Breast epithelium (tissue), 4 donors: ENCODE data around the gene ARMCX2. TPM values are rescaled to one million over a fixed set of nuclear protein-coding genes. Genes with fewer than 3 reads are reported as not detected.

Experiments used
- DNase-seq, 2 donors: peaks; one replicate each; pipeline ENCODE4 v3.0.0-alpha.2; 2019; ENCODE audit warnings: low spot score in 2 of 2
- H3K27ac ChIP-seq, 2 donors: fragments of 200-600 bp; sonication (generic) in 1 of 2; one replicate each; pipeline ENCODE4 v1.5.1; 2016 to 2019; ENCODE audit warnings: mild to moderate bottlenecking in 1 of 2
- H3K27me3 ChIP-seq, 2 donors: fragments of 200-600 bp; sonication (generic) in 1 of 2; one replicate each; pipeline versions ENCODE4 v1.5.1 to v1.6.0; 2017 to 2019; ENCODE audit warnings: control low read depth in 1 of 2, mild to moderate bottlenecking in 1 of 2
- H3K36me3 ChIP-seq: fragments of 200-600 bp; one replicate; pipeline ENCODE4 v1.5.1; 2019
- H3K4me1 ChIP-seq, 2 donors: fragments of 200-600 bp; sonication (generic); one replicate each; pipeline ENCODE4 v1.5.1; 2016 to 2019; ENCODE audit warnings: control low read depth in 1 of 2
- H3K4me3 ChIP-seq, 3 donors: fragments of 200-600 bp; sonication (generic); 1 replicate in 2 of 3; 2 replicates in 1 of 3; pipeline ENCODE4 v1.5.1; 2016 to 2019; ENCODE audit warnings: mild to moderate bottlenecking in 3 of 3, moderate library complexity in 2 of 3
- H3K9me3 ChIP-seq, 2 donors: fragments of 200-600 bp; sonication (generic) in 1 of 2; one replicate each; pipeline ENCODE4 v1.5.1; 2016 to 2019; ENCODE audit warnings: control low read depth in 1 of 2
- POLR2A ChIP-seq: fragments of 450-650 bp; IDR thresholded peaks from one replicate; pipeline ENCODE4 v1.6.1; 2016; ENCODE audit warnings: antibody characterized with exemption, mild to moderate bottlenecking, moderate library complexity
- POLR2AphosphoS5 ChIP-seq, 3 donors: sonication (generic); formaldehyde crosslinking; IDR thresholded peaks; one replicate each; pipeline ENCODE4 v1.6.1; 2017; ENCODE audit warnings: antibody characterized with exemption in 3 of 3
- intact Hi-C: fragments of 100-400 bp; cut with DNase I; formaldehyde crosslinking; loops from one replicate; pipeline ENCODE4 v1.15.1; 2023; ENCODE audit warnings: low total_unique reads
- total RNA-seq, 3 donors: library from RNA; depleted of rRNA; stranded (reverse); fragments of >200 nt; gene quantifications; one replicate each; pipeline ENCODE4 v1.1.0, GENCODE V29; 2016
- TF ChIP-seq, protein P1 (sequence below), 3 donors: fragments of 450-650 bp; IDR thresholded peaks; one replicate each; pipeline ENCODE4 v1.5.1; 2016 to 2017; ENCODE audit warnings: antibody characterized with exemption in 3 of 3, mild to moderate bottlenecking in 3 of 3, moderate library complexity in 3 of 3

Gene ARMCX2
- total RNA-seq, 3 donors from 2014 or later: 13.4 to 40.2 (median 40.0) TPM

DNA sequence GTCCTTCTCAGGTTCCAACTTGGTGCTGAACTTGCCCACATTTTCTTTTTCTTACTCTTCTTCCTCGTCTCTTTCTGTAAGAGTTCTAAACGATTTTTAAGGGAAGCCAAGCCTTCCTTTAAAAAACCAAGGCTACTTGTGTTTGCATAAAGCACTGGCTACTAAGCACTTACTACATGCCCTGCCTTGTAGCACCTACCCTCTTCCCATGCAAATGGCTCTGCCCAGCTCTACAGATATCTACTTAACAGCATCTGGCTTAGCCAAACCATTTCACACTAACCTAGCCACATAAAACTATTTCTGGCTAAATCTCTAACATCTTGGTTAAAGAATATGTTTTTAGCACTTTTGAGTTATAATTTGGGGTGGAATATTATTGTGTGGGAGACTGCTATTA is 26.9 kb upstream of the ARMCX2 start:
- no peak for DNase-seq
- no peak for TF ChIP-seq POLR2A
- TF ChIP-seq POLR2AphosphoS5 (IDR thresholded peaks at IDR 0.05): no peak
- TF ChIP-seq, protein P1, sequence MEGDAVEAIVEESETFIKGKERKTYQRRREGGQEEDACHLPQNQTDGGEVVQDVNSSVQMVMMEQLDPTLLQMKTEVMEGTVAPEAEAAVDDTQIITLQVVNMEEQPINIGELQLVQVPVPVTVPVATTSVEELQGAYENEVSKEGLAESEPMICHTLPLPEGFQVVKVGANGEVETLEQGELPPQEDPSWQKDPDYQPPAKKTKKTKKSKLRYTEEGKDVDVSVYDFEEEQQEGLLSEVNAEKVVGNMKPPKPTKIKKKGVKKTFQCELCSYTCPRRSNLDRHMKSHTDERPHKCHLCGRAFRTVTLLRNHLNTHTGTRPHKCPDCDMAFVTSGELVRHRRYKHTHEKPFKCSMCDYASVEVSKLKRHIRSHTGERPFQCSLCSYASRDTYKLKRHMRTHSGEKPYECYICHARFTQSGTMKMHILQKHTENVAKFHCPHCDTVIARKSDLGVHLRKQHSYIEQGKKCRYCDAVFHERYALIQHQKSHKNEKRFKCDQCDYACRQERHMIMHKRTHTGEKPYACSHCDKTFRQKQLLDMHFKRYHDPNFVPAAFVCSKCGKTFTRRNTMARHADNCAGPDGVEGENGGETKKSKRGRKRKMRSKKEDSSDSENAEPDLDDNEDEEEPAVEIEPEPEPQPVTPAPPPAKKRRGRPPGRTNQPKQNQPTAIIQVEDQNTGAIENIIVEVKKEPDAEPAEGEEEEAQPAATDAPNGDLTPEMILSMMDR (IDR thresholded peaks at IDR 0.05): no peak
- H3K36me3 ChIP-seq: no peaks in the 10 kb centered on the region
- H3K27me3 ChIP-seq: peaks cover 0 to 65% of the 10 kb centered on the region in 2 donors
- H3K4me1 ChIP-seq: no peaks in the 10 kb centered on the region
- intact Hi-C loops: no loop called here
- no peak overlapping the region for H3K4me3 ChIP-seq
- H3K9me3 ChIP-seq: no peaks in the 10 kb centered on the region
- no peak overlapping the region for H3K27ac ChIP-seq

DNA sequence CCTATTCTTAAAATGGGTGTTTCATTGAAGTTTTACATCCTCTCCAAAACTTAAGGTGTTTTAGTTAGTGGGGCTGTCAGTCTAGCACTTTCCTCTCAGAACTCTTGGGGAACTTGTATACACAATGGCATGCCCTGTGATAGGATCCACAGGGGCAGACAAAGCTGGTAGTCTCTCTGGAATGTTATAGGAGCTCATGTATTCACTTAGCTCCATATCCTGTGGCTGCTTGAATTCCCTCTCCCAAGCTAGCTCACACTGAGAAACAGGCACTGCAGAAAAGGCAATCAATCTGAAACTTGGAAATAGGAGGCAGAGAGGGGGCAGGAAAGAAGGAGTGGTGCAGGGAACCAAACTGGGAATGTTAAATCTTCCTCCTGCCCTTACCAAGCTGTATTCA is 26.3 kb upstream of the ARMCX2 start:
- intact Hi-C loops: no loop called here

DNA sequence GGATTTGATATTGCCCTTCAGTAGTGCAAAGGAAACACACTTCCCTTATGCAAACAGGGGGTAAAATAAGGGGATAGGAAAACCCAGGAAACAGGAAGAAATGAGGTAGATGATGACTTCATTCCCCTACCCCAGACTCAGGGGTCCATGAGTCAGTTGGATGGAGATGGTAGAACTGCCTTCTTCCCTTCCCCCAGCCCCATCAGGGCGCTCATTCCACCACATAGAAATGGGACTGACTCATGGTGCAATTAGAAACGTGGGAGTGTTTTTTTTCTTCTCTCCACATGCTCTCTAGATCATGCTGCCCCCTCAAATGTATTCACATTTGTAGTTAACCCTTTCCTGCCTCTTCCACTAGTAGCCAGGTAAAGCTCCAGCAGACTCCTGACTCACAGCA is 23.1 kb upstream of the ARMCX2 start:
- TF ChIP-seq POLR2AphosphoS5 (IDR thresholded peaks at IDR 0.05) (no peak), POLR2A (no peak)
- TF ChIP-seq, protein P1 (IDR thresholded peaks at IDR 0.05): no peak
- H3K4me1 ChIP-seq: no peaks in the 10 kb centered on the region
- H3K27ac ChIP-seq: no peak overlapping the region
- intact Hi-C loops: no loop called here
- peaks cover 0 to 34% of the 10 kb centered on the region in 2 donors for H3K27me3 ChIP-seq
- H3K9me3 ChIP-seq: no peaks in the 10 kb centered on the region
- no peak overlapping the region for H3K4me3 ChIP-seq
- DNase-seq: no peak
- H3K36me3 ChIP-seq: no peaks in the 10 kb centered on the region

More for the DNA sequence above, 26.3 kb upstream of the ARMCX2 start:
- Histone ChIP-seq H3K36me3 (no peaks in the 10 kb centered on the region), H3K27me3 (peaks cover 0 to 60% of the 10 kb centered on the region in 2 donors), H3K27ac (no peak overlapping the region), H3K4me3 (no peak overlapping the region), H3K9me3 (no peaks in the 10 kb centered on the region), H3K4me1 (no peaks in the 10 kb centered on the region)
- TF ChIP-seq POLR2A: no peak
- TF ChIP-seq, protein P1 (IDR thresholded peaks at IDR 0.05): no peak
- TF ChIP-seq POLR2AphosphoS5 (IDR thresholded peaks at IDR 0.05): no peak
- DNase-seq: no peak

DNA sequence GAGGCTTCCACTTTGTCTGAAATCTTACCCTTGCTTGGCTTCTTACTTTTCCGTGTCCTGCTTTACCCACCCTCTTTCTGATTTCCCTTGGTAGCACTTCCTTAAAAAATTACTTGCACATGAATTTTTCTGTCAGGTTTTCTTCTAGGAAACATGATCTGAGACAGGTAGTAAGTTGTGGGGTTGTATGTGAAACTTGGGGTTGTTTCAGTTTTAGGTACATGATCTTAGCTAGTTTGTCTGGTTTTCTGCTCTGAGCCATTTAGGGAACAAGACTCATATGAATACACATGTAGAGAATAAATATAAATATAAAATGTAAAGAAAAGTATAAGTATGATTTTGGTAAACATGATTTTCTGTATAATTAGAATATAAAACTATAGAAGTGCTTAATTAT is 17.4 kb upstream of the ARMCX2 start:
- intact Hi-C loops: no loop called here
- no peak for DNase-seq
- H3K4me1 ChIP-seq: no peaks in the 10 kb centered on the region
- H3K27ac ChIP-seq: no peak overlapping the region
- no peak overlapping the region for H3K4me3 ChIP-seq
- peaks cover 0 to 11% of the 10 kb centered on the region in 2 donors for H3K27me3 ChIP-seq
- H3K9me3 ChIP-seq: no peaks in the 10 kb centered on the region
- H3K36me3 ChIP-seq: no peaks in the 10 kb centered on the region
- TF ChIP-seq POLR2AphosphoS5 (IDR thresholded peaks at IDR 0.05): no peak
- TF ChIP-seq, protein P1 (IDR thresholded peaks at IDR 0.05): no peak
- TF ChIP-seq POLR2A: no peak

DNA sequence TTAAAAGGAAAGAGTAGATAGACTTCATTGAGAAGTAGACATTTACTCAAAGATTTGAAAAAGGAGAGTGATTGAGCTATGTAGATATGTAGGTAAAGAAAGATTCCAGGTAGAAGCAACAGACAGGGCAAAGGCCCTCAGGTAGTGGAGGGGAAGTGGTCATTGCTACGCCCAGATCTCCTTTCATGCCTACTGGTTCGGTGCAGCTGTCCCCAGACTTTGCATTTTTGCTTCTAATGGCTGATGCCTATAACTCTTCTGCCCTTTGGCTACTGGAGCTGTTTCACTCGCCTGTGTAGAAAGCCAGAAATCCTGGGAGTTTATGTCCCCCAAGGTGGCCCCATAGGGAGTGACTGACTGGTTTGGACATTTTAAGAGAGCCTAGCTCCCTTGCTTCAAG is 16.9 kb upstream of the ARMCX2 start:
- Histone ChIP-seq H3K4me3 (no peak overlapping the region), H3K9me3 (no peaks in the 10 kb centered on the region), H3K27me3 (peaks cover 0 to 11% of the 10 kb centered on the region in 2 donors), H3K36me3 (no peaks in the 10 kb centered on the region), H3K4me1 (no peaks in the 10 kb centered on the region), H3K27ac (no peak overlapping the region)
- DNase-seq: no peak
- intact Hi-C loops: no loop called here
- TF ChIP-seq POLR2A: no peak
- no peak for TF ChIP-seq POLR2AphosphoS5 (IDR thresholded peaks at IDR 0.05)
- TF ChIP-seq, protein P1 (IDR thresholded peaks at IDR 0.05): no peak
